GM11168 (cell line): Measurements from ENCODE around the gene MGAT4A.

Experiments
- in situ Hi-C: fragments of 300-500 bp; cut with MboI; formaldehyde crosslinking; loops from one replicate; pipeline ENCODE4 v1.12.0; 2022; ENCODE audit warnings: low sequenced_read_pairs; ENCODE audit not compliant: unreplicated experiment

MGAT4A gene

DNA sequence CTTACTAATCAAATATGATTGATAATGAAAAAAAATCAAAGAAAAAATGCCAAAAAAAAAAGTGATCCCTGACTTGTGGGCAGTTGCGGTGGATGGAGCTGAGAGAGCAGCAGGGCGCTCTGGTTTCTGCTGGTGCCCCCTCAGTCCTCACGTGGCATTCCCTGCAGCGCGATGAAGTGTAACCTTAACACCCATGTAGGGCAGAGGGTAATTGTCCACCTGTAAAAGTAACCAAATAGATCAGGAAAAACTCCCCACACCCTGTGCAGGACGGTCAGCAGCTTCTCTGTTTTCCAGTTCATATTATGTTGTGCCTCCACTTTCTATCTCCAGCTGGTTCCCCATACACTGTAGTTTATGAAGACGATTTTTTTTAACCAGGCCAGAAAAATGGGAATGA lies 147.7 kb downstream of the MGAT4A start:
- in situ Hi-C loops = no loop called here

DNA sequence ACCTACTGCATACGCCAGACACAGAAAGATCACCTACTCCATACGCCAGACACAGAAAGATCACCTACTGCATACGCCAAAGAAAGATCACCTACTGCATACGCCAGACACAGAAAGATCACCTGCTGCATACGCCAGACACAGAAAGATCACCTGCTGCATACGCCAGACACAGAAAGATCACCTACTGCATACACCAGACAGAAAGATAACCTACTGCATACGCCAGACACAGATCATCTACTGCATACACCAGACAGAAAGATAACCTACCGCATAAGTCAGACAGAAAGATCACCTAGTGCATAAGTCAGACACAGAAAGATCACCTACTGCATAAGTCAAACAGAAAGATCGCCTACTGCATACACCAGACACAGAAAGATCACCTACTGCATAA lies 148.4 kb downstream of the MGAT4A start:
- in situ Hi-C loops = no loop called here

DNA sequence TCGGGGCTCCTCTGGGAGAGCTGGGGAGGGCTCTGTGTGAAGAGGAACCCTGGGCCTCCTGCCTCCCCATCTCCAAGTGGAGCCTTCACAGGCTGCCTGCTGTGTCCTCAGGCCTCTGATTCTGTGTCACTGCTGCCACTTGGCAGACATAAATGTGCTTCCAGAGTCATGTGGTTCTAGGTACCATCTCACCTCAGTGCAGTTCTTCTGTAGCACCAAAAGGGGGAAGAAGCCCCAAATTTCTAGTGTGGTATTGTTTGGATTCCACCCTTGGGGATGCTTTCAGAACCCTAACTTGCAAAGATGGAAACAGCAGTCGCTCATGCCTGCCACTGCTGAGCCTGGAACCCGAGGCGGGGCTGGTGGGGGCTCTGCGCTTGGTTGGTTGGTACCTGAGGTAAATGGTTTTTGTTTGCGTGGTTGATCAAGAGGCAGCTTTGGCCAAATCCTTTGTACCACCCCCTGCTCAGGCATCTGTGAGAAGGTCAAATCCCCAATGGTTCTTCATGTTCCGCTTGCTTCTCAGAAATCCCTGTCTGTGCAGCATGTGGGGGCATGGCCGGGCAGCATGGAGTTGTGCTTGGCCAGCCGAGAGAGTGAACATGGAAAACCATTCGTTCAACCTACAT lies 150.2 kb downstream of the MGAT4A start:
- in situ Hi-C loops = no loop called here

DNA sequence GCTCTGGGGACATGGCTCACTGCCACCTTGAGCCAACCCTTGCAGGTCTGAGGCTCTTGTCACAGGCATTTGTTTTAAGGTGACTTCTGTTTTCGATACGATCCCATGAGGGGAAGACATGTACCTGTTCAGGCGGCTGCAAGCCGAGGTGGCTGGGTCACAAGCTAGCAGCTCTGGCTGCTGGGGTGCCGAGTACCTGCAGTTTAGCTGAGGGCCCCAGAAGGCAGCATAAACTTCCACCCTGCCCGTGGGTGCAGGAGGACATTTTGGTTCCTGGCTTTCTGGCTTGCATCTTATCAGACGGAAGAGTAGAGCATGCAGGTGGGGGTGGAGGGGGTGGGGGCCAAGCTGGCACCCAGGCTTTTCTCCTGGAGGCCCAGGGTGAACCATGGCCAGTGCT lies 151.0 kb downstream of the MGAT4A start:
- in situ Hi-C loops = no loop called here

DNA sequence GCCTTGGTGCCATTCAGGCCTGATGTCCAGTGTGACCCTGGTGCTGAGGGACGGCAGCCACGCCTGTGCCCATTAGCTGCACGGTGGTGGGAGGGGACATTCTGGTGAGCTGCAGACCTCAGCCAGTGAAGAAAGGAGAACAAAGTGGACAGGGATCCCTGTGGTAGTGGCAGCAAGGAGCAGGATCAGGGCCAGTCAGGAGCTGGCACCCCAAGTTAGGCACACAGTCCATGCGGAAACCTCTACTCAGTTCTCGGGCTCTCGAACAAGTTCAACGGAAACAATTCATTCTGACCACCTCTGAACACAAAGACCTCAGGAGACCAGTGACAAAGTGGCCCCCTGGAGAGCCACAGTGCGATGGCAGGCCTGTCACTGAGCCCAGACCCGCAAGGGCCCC lies 152.7 kb downstream of the MGAT4A start:
- in situ Hi-C loops = no loop called here

DNA sequence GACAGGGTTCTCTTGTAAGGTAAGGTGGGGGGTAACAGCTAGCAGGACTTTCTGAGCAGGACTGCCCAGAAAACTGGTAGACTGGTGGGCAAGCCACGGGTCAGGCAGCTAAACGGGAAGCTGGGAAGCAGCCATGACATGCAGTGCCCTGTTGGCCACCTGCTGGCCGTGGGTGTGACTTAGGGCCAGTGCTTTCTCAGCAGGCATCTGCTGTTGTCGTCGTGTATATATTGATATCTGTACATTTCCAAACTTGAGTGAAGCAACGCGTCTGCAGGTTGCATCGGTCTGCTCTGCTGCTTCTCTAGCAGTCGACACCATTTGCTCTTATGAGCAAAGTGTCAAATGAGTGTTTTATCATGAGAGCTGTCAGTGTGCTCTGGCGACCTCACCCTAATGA lies 153.6 kb downstream of the MGAT4A start:
- in situ Hi-C loops = no loop called here

DNA sequence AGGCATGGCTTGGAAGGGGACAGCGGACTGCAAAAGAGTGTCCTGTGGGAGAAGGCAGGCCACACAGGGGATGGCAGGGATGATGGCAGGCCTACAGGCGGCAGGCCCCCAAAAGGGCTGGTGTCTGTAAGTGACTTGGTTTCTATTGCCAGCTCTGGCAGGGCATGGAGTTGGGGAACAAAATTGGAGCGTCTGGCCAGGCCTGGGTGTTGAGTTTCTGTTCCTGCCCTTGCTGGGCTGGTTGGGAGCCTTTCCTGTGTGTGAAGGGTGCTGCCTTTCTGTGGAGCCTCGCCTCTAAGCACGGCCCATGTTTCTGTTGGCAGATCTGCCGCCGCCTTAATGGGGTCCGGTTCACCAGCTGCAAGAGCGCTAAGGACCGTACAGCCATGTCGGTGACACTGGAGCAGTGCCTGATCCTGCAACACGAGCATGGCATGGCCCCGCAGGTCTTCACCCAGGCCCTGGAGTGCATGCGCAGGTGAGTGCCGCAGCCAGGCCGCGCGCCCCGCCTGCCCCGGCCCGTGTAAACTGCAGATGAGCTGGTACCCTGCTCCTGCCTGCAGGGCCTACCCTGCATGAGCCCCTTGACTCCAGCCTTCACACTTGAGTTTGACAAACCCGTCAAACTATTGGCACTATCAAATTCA lies 154.1 kb downstream of the MGAT4A start:
- in situ Hi-C loops = no loop called here

DNA sequence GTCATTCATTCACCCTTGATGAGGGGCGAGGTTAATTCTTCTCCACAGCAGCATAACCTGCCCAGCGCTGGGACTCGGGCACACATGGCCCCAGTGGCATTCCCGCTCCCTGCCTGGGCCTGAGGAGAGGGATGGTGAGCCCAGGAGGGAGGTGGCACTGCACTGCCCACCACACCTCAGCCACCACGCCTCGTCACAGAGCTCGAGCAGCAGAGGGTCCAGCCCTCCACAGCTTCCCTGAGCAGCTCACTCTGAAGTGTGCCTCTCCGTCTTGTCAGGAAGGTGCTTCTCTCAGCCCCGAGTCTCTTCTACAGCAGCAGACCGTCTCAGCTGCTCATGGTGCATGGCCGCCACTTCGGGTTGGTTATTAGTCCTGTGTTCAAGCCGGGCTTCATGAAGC lies 157.5 kb downstream of the MGAT4A start:
- in situ Hi-C loops = no loop called here

DNA sequence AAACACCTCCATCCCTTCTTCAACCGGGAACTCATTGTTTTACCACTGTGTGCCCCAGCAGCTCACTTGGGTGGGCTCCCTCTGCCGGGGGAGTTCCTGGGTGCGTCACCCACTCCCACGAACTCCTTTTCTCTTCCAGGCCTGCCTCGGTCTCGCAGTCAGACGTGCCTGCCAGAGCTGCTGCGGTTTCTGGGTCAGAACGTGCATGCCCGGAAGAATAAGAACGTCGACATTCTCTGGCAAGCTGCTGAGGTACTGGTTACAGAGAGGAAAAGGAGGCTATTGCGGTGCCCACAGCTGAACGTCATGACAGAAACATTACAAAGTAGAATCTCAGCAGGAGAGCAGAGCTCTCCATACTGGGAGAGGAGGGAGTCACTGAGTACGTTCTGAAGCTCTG lies 158.3 kb downstream of the MGAT4A start:
- in situ Hi-C loops = no loop called here

DNA sequence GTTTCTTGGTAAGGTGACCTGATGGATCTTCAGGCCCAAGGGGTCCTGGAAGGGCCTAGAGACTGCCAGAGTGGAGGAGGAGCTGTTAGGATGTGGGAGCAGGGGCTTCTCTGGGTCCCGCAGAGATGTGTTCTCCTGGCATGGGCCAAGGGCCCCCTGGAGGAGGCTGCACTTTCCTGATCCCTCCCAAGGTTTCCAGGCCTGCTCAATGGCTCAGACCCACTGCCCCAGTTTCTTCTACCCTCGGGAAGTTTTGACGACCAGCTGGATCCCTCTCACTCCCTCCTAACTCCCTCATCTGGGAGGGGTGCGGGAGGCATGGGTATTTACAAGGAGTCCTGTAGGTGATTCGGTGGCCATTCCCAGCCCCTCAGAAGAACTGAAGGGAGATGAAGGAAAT lies 158.7 kb downstream of the MGAT4A start:
- in situ Hi-C loops = no loop called here

DNA sequence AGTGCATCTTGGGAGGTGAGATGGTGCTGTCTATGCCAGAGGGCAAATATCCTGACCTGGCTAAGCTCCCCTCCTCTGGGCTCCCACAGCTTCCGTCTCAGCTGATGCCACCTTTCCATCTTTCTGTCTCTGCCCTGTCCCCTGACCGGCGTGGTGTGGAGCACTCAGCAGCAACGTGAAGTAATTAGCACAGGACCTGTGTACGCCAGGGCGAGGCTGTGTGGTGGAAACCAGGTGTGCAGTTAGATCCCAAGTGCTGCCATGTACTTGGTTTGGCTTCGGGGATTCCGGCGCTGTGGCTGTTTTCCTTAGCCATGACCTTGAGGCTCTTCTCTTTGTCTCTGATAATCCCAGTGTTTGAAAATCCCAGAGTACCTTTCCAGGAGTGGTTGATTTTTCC lies 159.1 kb downstream of the MGAT4A start:
- in situ Hi-C loops = no loop called here

DNA sequence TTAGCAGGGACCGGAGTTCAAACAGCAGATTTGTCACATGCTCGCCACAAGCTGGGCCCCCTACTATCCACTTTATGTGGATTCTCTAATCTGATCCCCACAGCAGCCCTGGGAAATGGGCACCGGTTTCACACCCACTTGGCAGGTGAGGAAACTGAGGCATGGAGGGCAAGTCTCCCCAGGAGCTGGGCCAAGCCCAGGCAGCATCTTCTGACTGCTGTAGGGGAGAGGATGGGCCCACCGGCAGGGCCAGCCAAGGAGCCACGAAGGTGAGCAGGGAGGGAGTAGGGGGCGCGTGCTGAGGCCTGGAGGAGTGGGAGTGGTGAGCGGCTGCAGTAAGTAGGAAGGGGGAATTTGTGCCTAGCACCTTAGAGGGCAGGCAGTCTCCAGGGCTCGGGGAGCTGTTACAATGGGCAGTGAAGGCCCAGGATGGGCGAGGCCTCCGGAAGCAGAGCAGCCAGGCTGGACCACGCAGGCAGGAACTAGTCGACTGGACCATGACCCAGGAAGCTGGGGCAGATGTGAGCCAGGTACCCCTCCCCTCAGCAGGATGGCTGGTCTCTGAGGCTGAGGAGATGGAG lies 159.7 kb downstream of the MGAT4A start:
- in situ Hi-C loops = no loop called here

DNA sequence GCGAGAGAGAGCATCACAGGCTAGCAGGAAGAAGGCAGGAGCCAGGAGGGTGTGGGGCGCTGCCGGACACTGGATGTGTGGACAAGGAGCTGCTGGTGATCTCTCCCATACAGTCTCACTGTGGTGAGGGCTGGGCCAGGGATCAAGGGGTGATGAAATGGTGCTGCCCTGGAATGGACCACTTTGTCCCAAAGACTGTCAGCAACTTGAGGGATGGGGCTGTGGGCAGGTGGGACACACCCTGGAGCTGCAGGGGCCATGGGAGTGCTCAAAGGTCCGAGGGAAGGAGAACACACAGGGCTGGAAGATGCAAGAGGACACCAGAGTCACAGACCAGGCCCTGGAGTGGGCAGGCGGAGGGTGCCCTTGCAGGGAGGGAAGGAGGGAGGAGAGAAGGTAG lies 160.6 kb downstream of the MGAT4A start:
- in situ Hi-C loops = no loop called here

DNA sequence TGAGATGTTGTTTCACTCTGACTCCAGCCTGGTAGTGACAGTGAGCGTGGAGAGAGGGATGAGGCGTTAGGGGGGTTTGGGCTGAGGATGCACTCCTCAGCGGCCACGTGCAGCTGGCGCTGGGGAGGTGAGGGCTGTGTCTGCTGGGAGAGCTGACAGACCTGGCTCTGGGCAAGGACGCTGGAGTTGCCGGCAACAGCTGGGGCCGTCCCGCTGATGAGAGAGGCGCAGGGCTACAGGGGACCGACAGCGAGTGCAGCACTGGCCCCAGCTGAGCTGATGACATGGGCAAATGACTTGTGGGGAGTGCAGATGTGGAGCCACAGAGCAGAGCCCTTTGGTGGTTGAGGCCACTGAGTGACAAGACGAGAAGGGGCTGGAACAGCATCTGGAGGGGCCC lies 161.0 kb downstream of the MGAT4A start:
- in situ Hi-C loops = no loop called here

DNA sequence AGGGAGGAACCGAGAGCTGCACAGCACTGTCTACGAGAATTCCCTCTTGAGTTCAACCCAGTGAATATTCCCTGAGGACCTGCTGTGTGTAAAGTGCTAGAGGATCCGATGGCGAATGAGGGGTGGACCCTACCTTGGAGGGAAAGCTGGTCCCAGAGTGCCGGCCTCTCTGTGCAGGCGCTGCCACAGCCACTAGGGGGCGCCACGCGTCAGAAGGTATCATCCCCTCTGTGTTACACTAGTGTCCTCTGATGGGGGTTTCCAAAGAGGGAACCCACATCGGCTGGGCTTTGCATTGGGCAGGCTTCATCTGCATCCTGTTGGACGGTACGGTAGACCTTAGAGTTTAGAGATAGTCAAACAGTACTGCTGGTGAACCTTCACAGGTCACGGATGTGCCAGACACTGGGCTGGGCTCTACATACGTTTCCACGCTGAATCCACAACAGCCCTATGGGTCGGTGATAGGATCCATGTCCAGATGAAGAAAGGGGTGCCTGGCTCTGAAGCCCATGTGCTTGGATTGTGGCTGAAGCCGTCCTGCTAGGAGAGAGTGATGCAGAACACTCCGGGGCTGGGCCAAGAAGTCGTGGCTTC lies 161.6 kb downstream of the MGAT4A start:
- in situ Hi-C loops = no loop called here
